H1 (cell line): ENCODE measurements around the gene SLC30A3. TPM values are rescaled to one million over a fixed set of nuclear protein-coding genes. Genes with fewer than 3 reads are reported as not detected.

ENCODE experiments used
- polyA plus RNA-seq, 7 experiments: library from polyadenylated mRNA; depleted of rRNA in 3 of 7; stranded (reverse) in 5 of 7; unstranded in 2 of 7; fragments of >200 nt in 5 of 7; fragments of 200-250 nt in 2 of 7; gene quantifications; 1 replicate in 5 of 7; 2 replicates in 1 of 7; 4 replicates in 1 of 7; pipeline versions ENCODE4 v1.2.1 to v1.2.3, GENCODE V29; 2011 to 2013; ENCODE audit warnings: missing spikeins in 2 of 7, mixed read lengths in 2 of 7
- total RNA-seq: library from RNA; stranded (reverse); fragmentation: NEBNext Ultra II Directional; extraction: Animal tissue kit (Norgen Biotek cat#: 25700); gene quantifications from 2 replicates; pipeline ENCODE4 v1.2.1, GENCODE V29; 2021
- TF ChIP-seq, protein P1 (sequence below): fragments of 300-600 bp; sonication (generic); IDR thresholded peaks from 2 replicates; pipeline ENCODE4 v1.7.1; 2012; ENCODE audit warnings: low read length, moderate library complexity, mild to moderate bottlenecking, inconsistent platforms; ENCODE audit not compliant: insufficient replicate concordance

SLC30A3 gene
- total and polyA plus RNA-seq, 2 of the 8 experiments (the other 6 are each of a cell fraction or from before 2014, with no cell fraction given), result 15.2 to 30.7 TPM

DNA sequence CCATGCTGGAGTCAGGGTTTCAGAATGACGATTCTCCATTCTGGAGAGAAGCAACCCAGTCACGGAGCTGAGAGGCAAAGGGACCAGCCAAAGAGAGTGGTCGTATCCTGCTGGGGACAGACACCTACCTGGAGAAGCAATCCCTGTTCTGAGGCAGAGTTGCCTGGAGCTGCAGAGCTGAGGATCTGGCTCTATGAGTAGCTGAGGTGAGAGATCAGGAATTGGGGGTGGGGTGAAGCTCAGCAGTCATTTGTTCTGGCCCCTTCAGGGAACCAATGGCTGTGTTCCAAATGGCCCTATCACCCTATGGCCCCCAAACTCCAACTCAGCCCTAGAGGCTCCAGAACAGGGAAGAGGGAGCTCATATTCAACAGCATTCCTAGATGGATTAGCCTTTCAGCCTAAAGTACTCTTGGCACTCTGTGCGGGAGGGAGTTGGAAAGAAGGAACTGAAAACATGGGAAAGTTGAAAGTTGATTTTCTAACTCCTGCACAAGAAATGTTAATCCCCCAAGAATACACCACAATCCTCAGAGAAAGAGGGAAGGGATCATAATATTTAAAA lies 54.3 kb downstream of the SLC30A3 start (continued):
- TF ChIP-seq, protein P1, sequence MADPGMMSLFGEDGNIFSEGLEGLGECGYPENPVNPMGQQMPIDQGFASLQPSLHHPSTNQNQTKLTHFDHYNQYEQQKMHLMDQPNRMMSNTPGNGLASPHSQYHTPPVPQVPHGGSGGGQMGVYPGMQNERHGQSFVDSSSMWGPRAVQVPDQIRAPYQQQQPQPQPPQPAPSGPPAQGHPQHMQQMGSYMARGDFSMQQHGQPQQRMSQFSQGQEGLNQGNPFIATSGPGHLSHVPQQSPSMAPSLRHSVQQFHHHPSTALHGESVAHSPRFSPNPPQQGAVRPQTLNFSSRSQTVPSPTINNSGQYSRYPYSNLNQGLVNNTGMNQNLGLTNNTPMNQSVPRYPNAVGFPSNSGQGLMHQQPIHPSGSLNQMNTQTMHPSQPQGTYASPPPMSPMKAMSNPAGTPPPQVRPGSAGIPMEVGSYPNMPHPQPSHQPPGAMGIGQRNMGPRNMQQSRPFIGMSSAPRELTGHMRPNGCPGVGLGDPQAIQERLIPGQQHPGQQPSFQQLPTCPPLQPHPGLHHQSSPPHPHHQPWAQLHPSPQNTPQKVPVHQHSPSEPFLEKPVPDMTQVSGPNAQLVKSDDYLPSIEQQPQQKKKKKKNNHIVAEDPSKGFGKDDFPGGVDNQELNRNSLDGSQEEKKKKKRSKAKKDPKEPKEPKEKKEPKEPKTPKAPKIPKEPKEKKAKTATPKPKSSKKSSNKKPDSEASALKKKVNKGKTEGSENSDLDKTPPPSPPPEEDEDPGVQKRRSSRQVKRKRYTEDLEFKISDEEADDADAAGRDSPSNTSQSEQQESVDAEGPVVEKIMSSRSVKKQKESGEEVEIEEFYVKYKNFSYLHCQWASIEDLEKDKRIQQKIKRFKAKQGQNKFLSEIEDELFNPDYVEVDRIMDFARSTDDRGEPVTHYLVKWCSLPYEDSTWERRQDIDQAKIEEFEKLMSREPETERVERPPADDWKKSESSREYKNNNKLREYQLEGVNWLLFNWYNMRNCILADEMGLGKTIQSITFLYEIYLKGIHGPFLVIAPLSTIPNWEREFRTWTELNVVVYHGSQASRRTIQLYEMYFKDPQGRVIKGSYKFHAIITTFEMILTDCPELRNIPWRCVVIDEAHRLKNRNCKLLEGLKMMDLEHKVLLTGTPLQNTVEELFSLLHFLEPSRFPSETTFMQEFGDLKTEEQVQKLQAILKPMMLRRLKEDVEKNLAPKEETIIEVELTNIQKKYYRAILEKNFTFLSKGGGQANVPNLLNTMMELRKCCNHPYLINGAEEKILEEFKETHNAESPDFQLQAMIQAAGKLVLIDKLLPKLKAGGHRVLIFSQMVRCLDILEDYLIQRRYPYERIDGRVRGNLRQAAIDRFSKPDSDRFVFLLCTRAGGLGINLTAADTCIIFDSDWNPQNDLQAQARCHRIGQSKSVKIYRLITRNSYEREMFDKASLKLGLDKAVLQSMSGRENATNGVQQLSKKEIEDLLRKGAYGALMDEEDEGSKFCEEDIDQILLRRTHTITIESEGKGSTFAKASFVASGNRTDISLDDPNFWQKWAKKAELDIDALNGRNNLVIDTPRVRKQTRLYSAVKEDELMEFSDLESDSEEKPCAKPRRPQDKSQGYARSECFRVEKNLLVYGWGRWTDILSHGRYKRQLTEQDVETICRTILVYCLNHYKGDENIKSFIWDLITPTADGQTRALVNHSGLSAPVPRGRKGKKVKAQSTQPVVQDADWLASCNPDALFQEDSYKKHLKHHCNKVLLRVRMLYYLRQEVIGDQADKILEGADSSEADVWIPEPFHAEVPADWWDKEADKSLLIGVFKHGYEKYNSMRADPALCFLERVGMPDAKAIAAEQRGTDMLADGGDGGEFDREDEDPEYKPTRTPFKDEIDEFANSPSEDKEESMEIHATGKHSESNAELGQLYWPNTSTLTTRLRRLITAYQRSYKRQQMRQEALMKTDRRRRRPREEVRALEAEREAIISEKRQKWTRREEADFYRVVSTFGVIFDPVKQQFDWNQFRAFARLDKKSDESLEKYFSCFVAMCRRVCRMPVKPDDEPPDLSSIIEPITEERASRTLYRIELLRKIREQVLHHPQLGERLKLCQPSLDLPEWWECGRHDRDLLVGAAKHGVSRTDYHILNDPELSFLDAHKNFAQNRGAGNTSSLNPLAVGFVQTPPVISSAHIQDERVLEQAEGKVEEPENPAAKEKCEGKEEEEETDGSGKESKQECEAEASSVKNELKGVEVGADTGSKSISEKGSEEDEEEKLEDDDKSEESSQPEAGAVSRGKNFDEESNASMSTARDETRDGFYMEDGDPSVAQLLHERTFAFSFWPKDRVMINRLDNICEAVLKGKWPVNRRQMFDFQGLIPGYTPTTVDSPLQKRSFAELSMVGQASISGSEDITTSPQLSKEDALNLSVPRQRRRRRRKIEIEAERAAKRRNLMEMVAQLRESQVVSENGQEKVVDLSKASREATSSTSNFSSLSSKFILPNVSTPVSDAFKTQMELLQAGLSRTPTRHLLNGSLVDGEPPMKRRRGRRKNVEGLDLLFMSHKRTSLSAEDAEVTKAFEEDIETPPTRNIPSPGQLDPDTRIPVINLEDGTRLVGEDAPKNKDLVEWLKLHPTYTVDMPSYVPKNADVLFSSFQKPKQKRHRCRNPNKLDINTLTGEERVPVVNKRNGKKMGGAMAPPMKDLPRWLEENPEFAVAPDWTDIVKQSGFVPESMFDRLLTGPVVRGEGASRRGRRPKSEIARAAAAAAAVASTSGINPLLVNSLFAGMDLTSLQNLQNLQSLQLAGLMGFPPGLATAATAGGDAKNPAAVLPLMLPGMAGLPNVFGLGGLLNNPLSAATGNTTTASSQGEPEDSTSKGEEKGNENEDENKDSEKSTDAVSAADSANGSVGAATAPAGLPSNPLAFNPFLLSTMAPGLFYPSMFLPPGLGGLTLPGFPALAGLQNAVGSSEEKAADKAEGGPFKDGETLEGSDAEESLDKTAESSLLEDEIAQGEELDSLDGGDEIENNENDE, result no peak
